Sigmoid colon (tissue), 4 donors: Measurements from ENCODE around the gene RAB3D.

Experiments used
- EP300 ChIP-seq, 4 donors: sonication (generic); formaldehyde crosslinking; IDR thresholded peaks; one replicate each; pipeline ENCODE4 v1.6.1; 2017; ENCODE audit warnings: antibody characterized with exemption in 4 of 4
- POLR2AphosphoS5 ChIP-seq, 4 donors: sonication (generic); formaldehyde crosslinking; IDR thresholded peaks; one replicate each; pipeline ENCODE4 v1.6.1; 2017; ENCODE audit warnings: antibody characterized with exemption in 4 of 4

- TF ChIP-seq POLR2AphosphoS5 (IDR thresholded peaks at IDR 0.05), result no peak
- TF ChIP-seq EP300 (IDR thresholded peaks at IDR 0.05), result no peak
These were observed 43.6 kb upstream of the RAB3D start for GRCh38 chr19:11382898-11383705.
